ENCODE data around the gene SKIC2.
"Not testable (repeated sequence)": the region's sequence is repeated elsewhere in the genome, so short reads cannot be mapped to it uniquely, and the experiment has no call there.

SKIC2 gene

DNA sequence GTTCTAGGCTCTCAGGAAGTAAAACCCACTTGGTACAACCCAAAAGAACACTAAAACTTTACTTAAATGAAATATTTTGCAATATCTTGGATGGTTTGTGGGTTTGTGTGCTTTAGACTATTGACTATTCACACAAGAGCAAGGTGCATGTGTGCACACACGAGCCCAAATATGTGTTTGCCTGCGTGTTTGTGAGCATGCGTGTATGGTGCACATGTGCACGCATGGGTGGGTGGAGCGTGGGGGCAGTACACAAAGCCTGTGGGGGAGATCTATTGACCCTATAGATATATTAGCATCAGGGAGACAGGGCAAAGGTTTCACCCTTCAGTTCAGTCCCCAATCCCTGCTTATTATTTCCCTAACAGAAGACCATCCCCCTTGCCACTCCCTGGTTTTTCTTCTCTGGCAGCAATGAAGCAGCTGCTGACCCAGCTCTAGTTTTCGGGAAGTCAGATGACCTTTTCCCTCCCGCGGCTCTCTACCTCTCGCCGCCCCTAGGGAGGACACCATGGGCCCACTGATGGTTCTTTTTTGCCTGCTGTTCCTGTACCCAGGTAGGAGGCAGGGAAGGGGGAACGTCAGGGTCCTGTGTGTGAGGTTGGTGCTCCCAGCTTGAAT, 31.6 kb upstream of the SKIC2 start, which contains the start of gene C2:
Gene C2, plus strand, starts transcription at position 476 of the 621 bp plus-strand sequence. Its CDS starts 36 bp downstream, at position 512.
- no peaks in the 10 kb centered on the region for H3K27me3 ChIP-seq (ENCODE audit: control insufficient read depth in 2 of 2, insufficient read depth in 2 of 2, low read length in 2 of 2)
- peak within 1 kb of the TSS; percentile 46 to 63 for H3K4me3 ChIP-seq (ENCODE audit: low read length in 2 of 2)
- H3K9ac ChIP-seq (ENCODE audit: low read depth in 1 of 2, low read length in 2 of 2), result peak within 1 kb of the TSS; percentile 45 to 53
- peak within 1 kb of the TSS; percentile 13 to 17 for H3K27ac ChIP-seq (ENCODE audit: low read depth in 2 of 2, low read length in 2 of 2)
- H3K9me3 ChIP-seq (ENCODE audit: control insufficient read depth in 2 of 2, low read length in 2 of 2), result no peaks in the 10 kb centered on the region
- H3K4me1 ChIP-seq (ENCODE audit: control insufficient read depth in 2 of 2, insufficient read depth in 2 of 2, low read length in 2 of 2), result no peaks in the 10 kb centered on the region
- no peaks in the 10 kb centered on the region for H3K36me3 ChIP-seq (ENCODE audit: control insufficient read depth in 2 of 2, insufficient read depth in 2 of 2, low read length in 2 of 2)

DNA sequence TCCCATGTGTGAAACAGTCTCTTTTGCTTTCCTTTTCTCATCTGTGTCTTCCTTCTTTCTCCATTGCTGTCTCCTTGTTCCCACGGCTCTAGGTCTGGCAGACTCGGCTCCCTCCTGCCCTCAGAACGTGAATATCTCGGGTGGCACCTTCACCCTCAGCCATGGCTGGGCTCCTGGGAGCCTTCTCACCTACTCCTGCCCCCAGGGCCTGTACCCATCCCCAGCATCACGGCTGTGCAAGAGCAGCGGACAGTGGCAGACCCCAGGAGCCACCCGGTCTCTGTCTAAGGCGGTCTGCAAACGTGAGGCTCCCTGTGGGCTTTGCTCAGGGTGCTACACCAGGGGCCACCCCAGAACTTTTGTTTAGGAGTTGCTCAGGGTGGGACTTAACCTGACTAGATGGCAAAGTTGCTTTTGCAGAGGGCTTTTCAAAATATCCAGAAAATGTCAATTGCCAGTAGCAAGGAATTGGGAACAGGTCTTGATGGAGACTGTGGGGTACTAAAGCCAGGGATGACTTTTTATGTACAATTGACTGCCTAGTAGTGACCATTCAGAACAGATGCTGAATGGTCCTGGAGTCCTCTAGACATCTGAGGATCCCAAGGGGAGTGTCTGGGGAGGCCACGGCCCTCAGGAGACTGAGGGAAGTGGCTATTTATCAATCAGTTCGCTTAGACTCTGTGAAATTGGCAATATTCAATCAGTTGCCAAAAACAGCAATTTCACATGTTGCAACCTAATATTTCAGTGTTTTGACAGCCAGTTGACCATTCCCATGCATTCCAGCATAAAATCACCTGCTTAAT, 30.9 kb upstream of the SKIC2 start:
- Histone ChIP-seq H3K9me3 (ENCODE audit: control insufficient read depth in 2 of 2, low read length in 2 of 2) (no peaks in the 10 kb centered on the region), H3K27me3 (ENCODE audit: control insufficient read depth in 2 of 2, insufficient read depth in 2 of 2, low read length in 2 of 2) (no peaks in the 10 kb centered on the region), H3K4me3 (ENCODE audit: low read length in 2 of 2) (peak overlapping the region; percentile 46 to 63), H3K36me3 (ENCODE audit: control insufficient read depth in 2 of 2, insufficient read depth in 2 of 2, low read length in 2 of 2) (no peaks in the 10 kb centered on the region), H3K4me1 (ENCODE audit: control insufficient read depth in 2 of 2, insufficient read depth in 2 of 2, low read length in 2 of 2) (no peaks in the 10 kb centered on the region), H3K9ac (ENCODE audit: low read depth in 1 of 2, low read length in 2 of 2) (peak overlapping the region; percentile 45 to 53), H3K27ac (ENCODE audit: low read depth in 2 of 2, low read length in 2 of 2) (peak overlapping the region; percentile 13 to 17)

DNA sequence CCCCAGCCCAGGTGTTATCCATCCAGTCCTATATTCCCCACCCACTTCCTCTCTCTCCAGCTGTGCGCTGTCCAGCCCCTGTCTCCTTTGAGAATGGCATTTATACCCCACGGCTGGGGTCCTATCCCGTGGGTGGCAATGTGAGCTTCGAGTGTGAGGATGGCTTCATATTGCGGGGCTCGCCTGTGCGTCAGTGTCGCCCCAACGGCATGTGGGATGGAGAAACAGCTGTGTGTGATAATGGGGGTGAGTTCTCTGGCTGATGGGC, 30.4 kb upstream of the SKIC2 start:
- no peak overlapping the region for H3K9ac ChIP-seq (ENCODE audit: low read depth in 1 of 2, low read length in 2 of 2)

DNA sequence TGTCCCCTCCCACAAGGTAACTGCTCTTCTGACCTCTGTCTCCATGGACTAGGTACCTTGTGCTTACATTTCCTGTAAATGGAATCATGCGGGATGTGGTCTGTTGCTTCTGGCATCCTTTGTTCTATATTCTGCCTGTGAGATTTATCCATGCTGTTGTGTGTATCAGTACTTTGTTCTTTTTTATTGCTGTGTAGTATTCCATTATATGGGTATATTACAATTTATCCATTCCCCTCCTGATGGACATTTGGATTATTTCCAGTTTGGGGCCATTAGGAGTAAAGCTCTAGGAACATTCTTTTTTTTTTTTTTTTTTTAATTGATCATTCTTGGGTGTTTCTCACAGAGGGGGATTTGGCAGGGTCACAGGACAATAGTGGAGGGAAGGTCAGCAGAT, 28.0 kb upstream of the SKIC2 start:
- no peaks in the 10 kb centered on the region for H3K36me3 ChIP-seq (ENCODE audit: control insufficient read depth in 2 of 2, insufficient read depth in 2 of 2, low read length in 2 of 2)
- no peak overlapping the region for H3K4me3 ChIP-seq (ENCODE audit: low read length in 2 of 2)
- H3K27me3 ChIP-seq (ENCODE audit: control insufficient read depth in 2 of 2, insufficient read depth in 2 of 2, low read length in 2 of 2), result no peaks in the 10 kb centered on the region
- H3K9me3 ChIP-seq (ENCODE audit: control insufficient read depth in 2 of 2, low read length in 2 of 2), result no peaks in the 10 kb centered on the region
- H3K27ac ChIP-seq (ENCODE audit: low read depth in 2 of 2, low read length in 2 of 2), result no peak overlapping the region
- no peaks in the 10 kb centered on the region for H3K4me1 ChIP-seq (ENCODE audit: control insufficient read depth in 2 of 2, insufficient read depth in 2 of 2, low read length in 2 of 2)
- H3K9ac ChIP-seq (ENCODE audit: low read depth in 1 of 2, low read length in 2 of 2), result no peak overlapping the region

More for the DNA sequence above, 30.4 kb upstream of the SKIC2 start:
- Histone ChIP-seq H3K4me1 (ENCODE audit: control insufficient read depth in 2 of 2, insufficient read depth in 2 of 2, low read length in 2 of 2) (no peaks in the 10 kb centered on the region), H3K27ac (ENCODE audit: low read depth in 2 of 2, low read length in 2 of 2) (no peak overlapping the region), H3K36me3 (ENCODE audit: control insufficient read depth in 2 of 2, insufficient read depth in 2 of 2, low read length in 2 of 2) (no peaks in the 10 kb centered on the region), H3K27me3 (ENCODE audit: control insufficient read depth in 2 of 2, insufficient read depth in 2 of 2, low read length in 2 of 2) (no peaks in the 10 kb centered on the region), H3K4me3 (ENCODE audit: low read length in 2 of 2) (peak overlapping the region in 1 of 2 donors; percentile 63), H3K9me3 (ENCODE audit: control insufficient read depth in 2 of 2, low read length in 2 of 2) (no peaks in the 10 kb centered on the region)

DNA sequence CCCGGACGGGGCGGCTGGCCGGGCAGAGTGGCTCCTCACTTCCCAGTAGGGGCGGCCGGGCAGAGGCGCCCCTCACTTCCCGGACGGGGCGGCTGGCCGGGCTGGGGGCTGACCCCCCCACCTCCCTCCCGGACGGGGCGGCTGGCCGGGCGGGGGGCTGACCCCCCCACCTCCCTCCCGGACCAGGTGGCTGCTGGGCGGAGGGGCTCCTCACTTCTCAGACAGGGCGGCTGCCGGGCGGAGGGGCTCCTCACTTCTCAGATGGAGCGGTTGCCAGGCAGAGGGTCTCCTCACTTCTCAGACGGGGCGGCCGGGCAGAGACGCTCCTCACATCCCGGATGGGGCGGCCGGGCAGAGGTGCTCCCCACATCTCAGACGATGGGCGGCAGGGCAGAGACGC, 26.8 kb upstream of the SKIC2 start:
- not testable (repeated sequence) for H3K9ac ChIP-seq (ENCODE audit: low read depth in 1 of 2, low read length in 2 of 2); H3K36me3 ChIP-seq (ENCODE audit: control insufficient read depth in 2 of 2, insufficient read depth in 2 of 2, low read length in 2 of 2); H3K4me1 ChIP-seq (ENCODE audit: control insufficient read depth in 2 of 2, insufficient read depth in 2 of 2, low read length in 2 of 2); H3K27me3 ChIP-seq (ENCODE audit: control insufficient read depth in 2 of 2, insufficient read depth in 2 of 2, low read length in 2 of 2); H3K4me3 ChIP-seq (ENCODE audit: low read length in 2 of 2); H3K27ac ChIP-seq (ENCODE audit: low read depth in 2 of 2, low read length in 2 of 2); H3K9me3 ChIP-seq (ENCODE audit: control insufficient read depth in 2 of 2, low read length in 2 of 2)

DNA sequence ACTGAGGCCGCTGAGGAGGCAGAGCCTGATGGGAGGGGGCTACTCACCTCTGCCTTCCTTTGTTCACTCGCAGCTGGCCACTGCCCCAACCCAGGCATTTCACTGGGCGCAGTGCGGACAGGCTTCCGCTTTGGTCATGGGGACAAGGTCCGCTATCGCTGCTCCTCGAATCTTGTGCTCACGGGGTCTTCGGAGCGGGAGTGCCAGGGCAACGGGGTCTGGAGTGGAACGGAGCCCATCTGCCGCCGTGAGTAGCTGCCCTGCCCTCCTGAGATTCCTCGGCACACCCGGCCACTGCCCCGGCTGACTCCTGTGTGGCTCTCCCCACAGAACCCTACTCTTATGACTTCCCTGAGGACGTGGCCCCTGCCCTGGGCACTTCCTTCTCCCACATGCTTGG, 25.4 kb upstream of the SKIC2 start:
- no peaks in the 10 kb centered on the region for H3K4me1 ChIP-seq (ENCODE audit: control insufficient read depth in 2 of 2, insufficient read depth in 2 of 2, low read length in 2 of 2)
- H3K27ac ChIP-seq (ENCODE audit: low read depth in 2 of 2, low read length in 2 of 2), result no peak overlapping the region
- no peaks in the 10 kb centered on the region for H3K27me3 ChIP-seq (ENCODE audit: control insufficient read depth in 2 of 2, insufficient read depth in 2 of 2, low read length in 2 of 2)
- no peaks in the 10 kb centered on the region for H3K36me3 ChIP-seq (ENCODE audit: control insufficient read depth in 2 of 2, insufficient read depth in 2 of 2, low read length in 2 of 2)
- no peaks in the 10 kb centered on the region for H3K9me3 ChIP-seq (ENCODE audit: control insufficient read depth in 2 of 2, low read length in 2 of 2)
- H3K4me3 ChIP-seq (ENCODE audit: low read length in 2 of 2), result no peak overlapping the region
- no peak overlapping the region for H3K9ac ChIP-seq (ENCODE audit: low read depth in 1 of 2, low read length in 2 of 2)

DNA sequence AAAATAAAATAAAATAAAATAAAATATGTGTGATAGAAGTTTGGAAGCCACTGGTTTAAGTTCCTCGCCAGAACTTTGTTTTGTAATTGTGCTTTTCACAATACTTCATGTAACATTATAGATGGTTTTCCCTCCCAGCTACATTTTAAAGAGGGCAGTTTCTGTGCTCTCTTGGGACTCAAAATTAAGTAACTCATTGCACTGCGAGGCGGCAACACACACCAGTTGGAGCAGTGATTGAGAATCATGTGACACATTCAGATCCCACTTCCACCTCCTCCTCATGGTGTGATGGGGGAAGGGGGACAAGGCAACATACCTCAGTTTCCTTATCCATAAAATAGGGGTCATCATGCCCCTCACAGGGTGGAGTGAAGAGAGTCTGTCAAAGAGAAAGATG, 24.0 kb upstream of the SKIC2 start:
- no peak overlapping the region for H3K4me3 ChIP-seq (ENCODE audit: low read length in 2 of 2)
- H3K27ac ChIP-seq (ENCODE audit: low read depth in 2 of 2, low read length in 2 of 2), result no peak overlapping the region
- no peaks in the 10 kb centered on the region for H3K4me1 ChIP-seq (ENCODE audit: control insufficient read depth in 2 of 2, insufficient read depth in 2 of 2, low read length in 2 of 2)
- H3K9ac ChIP-seq (ENCODE audit: low read depth in 1 of 2, low read length in 2 of 2), result no peak overlapping the region
- no peaks in the 10 kb centered on the region for H3K9me3 ChIP-seq (ENCODE audit: control insufficient read depth in 2 of 2, low read length in 2 of 2)
- H3K36me3 ChIP-seq (ENCODE audit: control insufficient read depth in 2 of 2, insufficient read depth in 2 of 2, low read length in 2 of 2), result no peaks in the 10 kb centered on the region
- no peaks in the 10 kb centered on the region for H3K27me3 ChIP-seq (ENCODE audit: control insufficient read depth in 2 of 2, insufficient read depth in 2 of 2, low read length in 2 of 2)

DNA sequence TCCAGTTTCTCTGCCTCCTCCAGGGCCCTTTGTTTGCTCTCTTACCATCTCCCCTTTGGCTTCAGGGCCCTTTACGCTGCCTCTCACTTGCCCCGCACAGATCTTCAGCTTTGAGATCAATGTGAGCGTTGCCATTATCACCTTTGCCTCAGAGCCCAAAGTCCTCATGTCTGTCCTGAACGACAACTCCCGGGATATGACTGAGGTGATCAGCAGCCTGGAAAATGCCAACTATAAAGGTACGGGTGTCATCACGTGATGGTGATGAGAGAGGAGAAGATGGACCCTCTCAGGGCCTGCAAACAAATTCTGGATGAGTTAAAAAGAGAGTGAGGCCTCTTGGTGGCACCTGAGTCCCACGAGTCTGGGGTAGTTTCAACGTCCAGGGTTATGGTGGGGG, 23.2 kb upstream of the SKIC2 start:
- H3K27me3 ChIP-seq (ENCODE audit: control insufficient read depth in 2 of 2, insufficient read depth in 2 of 2, low read length in 2 of 2), result no peaks in the 10 kb centered on the region

DNA sequence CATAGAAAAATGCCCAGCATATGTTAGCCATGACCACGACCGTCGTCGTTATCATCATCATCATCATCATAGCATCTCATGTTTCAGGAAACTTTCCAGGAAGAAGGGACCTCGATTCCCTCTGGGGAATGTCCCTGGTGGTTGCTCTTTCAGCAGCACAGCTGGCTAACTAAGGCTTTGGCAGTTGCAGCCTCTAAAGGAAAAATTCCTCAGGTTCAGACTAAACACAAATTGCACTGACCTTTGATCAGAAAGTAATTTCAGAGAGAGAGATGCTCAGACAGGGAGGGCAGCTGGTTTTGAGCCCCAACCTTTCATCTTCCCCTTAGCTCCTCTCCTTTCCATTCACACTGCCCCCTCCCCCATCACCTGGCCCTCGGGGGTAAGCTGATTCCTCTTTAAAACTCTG, 18.7 kb upstream of the SKIC2 start:
- Histone ChIP-seq H3K4me1 (ENCODE audit: control insufficient read depth in 2 of 2, insufficient read depth in 2 of 2, low read length in 2 of 2) (peaks cover 4 to 6% of the 10 kb centered on the region in 2 donors), H3K9me3 (ENCODE audit: control insufficient read depth in 2 of 2, low read length in 2 of 2) (no peaks in the 10 kb centered on the region), H3K27ac (ENCODE audit: low read depth in 2 of 2, low read length in 2 of 2) (no peak overlapping the region), H3K9ac (ENCODE audit: low read depth in 1 of 2, low read length in 2 of 2) (no peak overlapping the region), H3K27me3 (ENCODE audit: control insufficient read depth in 2 of 2, insufficient read depth in 2 of 2, low read length in 2 of 2) (no peaks in the 10 kb centered on the region), H3K4me3 (ENCODE audit: low read length in 2 of 2) (no peak overlapping the region), H3K36me3 (ENCODE audit: control insufficient read depth in 2 of 2, insufficient read depth in 2 of 2, low read length in 2 of 2) (no peaks in the 10 kb centered on the region)

More for the DNA sequence above, 23.2 kb upstream of the SKIC2 start:
- H3K4me1 ChIP-seq (ENCODE audit: control insufficient read depth in 2 of 2, insufficient read depth in 2 of 2, low read length in 2 of 2), result no peaks in the 10 kb centered on the region
- H3K9ac ChIP-seq (ENCODE audit: low read depth in 1 of 2, low read length in 2 of 2), result no peak overlapping the region
- no peak overlapping the region for H3K27ac ChIP-seq (ENCODE audit: low read depth in 2 of 2, low read length in 2 of 2)
- H3K4me3 ChIP-seq (ENCODE audit: low read length in 2 of 2), result no peak overlapping the region
- H3K9me3 ChIP-seq (ENCODE audit: control insufficient read depth in 2 of 2, low read length in 2 of 2), result no peaks in the 10 kb centered on the region
- H3K36me3 ChIP-seq (ENCODE audit: control insufficient read depth in 2 of 2, insufficient read depth in 2 of 2, low read length in 2 of 2), result no peaks in the 10 kb centered on the region

DNA sequence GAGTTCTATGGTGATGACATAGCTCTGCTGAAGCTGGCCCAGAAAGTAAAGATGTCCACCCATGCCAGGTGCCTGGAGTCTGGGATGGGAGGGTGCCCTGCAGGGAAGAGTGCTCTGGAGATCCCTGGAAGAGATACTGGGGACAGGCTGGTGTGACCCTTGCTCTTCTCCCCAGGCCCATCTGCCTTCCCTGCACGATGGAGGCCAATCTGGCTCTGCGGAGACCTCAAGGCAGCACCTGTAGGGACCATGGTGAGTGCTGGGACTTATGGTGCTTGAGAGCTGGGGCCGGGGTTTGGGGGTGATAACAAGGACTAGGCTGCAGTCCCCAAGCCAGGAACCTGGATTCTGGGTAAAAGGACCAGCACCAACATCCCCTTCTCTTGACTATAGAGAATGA, 15.2 kb upstream of the SKIC2 start:
- H3K4me3 ChIP-seq (ENCODE audit: low read length in 2 of 2), result no peak overlapping the region
- no peaks in the 10 kb centered on the region for H3K36me3 ChIP-seq (ENCODE audit: control insufficient read depth in 2 of 2, insufficient read depth in 2 of 2, low read length in 2 of 2)
- H3K4me1 ChIP-seq (ENCODE audit: control insufficient read depth in 2 of 2, insufficient read depth in 2 of 2, low read length in 2 of 2), result peaks cover 12 to 17% of the 10 kb centered on the region in 2 donors
- no peak overlapping the region for H3K9ac ChIP-seq (ENCODE audit: low read depth in 1 of 2, low read length in 2 of 2)
- no peaks in the 10 kb centered on the region for H3K9me3 ChIP-seq (ENCODE audit: control insufficient read depth in 2 of 2, low read length in 2 of 2)
- no peak overlapping the region for H3K27ac ChIP-seq (ENCODE audit: low read depth in 2 of 2, low read length in 2 of 2)
- no peaks in the 10 kb centered on the region for H3K27me3 ChIP-seq (ENCODE audit: control insufficient read depth in 2 of 2, insufficient read depth in 2 of 2, low read length in 2 of 2)

All from mucosa of rectum (tissue), 2 donors.